ENCODE measurements around the gene YEATS4. TPM values are rescaled to one million over a fixed set of nuclear protein-coding genes. Genes with fewer than 3 reads are reported as not detected.

Gene YEATS4
- total RNA-seq, 4 donors from 2014 or later: 4.4 to 32.2 (median 7.9) TPM

DNA sequence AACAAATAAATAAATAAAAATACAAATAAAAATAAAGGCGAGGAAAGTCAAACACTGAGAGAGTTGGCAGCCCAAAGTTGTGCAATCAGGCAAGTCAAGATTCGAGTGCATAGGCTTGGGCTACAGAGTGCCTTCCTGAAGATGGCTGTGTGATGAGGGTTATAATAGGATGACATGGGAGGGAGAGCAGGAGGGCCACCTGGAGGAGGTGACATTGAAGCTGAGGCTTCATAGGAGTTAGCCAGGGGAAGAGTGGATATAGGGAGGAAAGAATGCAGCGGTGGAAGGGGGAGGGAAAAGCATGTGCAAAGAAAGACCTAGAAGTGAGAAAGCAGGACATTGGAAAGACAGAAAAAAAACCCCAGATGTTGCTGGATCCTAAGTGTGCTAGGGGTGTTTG, 53.1 kb downstream of the YEATS4 start:
- intact Hi-C loops (cut with DNase I; ENCODE audit: low total_unique reads) (no loop called here), in situ Hi-C loops (cut with MboI; ENCODE audit: low pct_ligation_motif_present in 1 of 4, low pct_unique_long_range_greater_than_20kb in 1 of 4, low sequenced_read_pairs in 3 of 4) (loop anchor here in 1 of 4 donors (10.0 kb wide), 1 partner anchor 152 kb away; no protein-coding TSS in a partner anchor)
- Histone ChIP-seq H3K27me3 (no peaks in the 10 kb centered on the region), H3K4me1 (peaks cover 0 to 7% (median 2%) of the 10 kb centered on the region in 4 donors), H3K36me3 (no peaks in the 10 kb centered on the region), H3K4me3 (no peak overlapping the region), H3K9me3 (no peaks in the 10 kb centered on the region), H3K27ac (no peak overlapping the region)
- WGBS, 2 donors (ENCODE audit: low coverage in 1 of 2): 73 to 88% methylated on average over 3 of the region's 3 CpGs
- TF ChIP-seq POLR2A (IDR thresholded peaks at IDR 0.05) (no peak), EP300 (IDR thresholded peaks at IDR 0.05; ENCODE audit: low read depth) (no peak), POLR2AphosphoS5 (IDR thresholded peaks at IDR 0.05) (no peak)
- TF ChIP-seq, protein P1, sequence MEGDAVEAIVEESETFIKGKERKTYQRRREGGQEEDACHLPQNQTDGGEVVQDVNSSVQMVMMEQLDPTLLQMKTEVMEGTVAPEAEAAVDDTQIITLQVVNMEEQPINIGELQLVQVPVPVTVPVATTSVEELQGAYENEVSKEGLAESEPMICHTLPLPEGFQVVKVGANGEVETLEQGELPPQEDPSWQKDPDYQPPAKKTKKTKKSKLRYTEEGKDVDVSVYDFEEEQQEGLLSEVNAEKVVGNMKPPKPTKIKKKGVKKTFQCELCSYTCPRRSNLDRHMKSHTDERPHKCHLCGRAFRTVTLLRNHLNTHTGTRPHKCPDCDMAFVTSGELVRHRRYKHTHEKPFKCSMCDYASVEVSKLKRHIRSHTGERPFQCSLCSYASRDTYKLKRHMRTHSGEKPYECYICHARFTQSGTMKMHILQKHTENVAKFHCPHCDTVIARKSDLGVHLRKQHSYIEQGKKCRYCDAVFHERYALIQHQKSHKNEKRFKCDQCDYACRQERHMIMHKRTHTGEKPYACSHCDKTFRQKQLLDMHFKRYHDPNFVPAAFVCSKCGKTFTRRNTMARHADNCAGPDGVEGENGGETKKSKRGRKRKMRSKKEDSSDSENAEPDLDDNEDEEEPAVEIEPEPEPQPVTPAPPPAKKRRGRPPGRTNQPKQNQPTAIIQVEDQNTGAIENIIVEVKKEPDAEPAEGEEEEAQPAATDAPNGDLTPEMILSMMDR (IDR thresholded peaks at IDR 0.05): no peak
- no peak for DNase-seq

DNA sequence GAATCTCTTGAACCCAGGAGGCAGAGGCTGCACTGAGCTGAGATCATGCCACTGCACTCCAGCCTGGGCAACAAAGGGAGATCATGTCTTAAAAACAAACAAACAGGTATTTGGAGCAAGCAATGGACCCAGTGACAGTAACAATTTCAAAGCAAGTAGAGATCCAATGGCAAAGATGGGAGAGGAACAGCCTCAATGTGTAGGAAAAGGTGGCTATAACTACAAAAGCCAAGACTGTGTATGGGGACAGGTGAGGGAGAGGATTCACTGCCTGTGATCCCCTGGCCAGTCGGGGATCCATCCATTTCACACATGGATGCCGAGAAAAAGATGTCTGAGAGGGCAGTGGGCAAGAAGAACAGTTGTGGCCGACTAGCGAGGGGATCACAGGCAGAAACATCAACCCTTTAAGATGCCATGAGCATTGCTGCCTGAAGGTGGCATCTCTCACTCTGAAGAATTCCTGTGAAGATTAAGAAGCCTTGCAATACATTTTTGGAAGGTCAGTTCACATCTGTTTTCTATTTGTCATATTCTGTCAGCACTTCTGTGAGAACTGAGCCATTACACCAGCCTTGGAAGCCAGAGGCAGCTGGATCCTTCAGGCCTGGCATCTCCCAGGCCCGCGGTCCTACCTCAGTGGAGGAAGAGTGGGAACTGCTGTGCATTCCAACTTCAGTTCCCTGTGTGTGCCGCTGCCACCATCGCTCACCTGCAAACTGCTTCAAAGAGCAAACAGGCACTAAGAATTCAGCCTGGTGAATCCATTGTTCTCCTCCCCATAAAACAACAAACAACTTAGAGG, 56.1 kb downstream of the YEATS4 start:
- no peak overlapping the region for H3K4me3 ChIP-seq
- intact Hi-C loops (cut with DNase I; ENCODE audit: low total_unique reads) (no loop called here), in situ Hi-C loops (cut with MboI; ENCODE audit: low pct_ligation_motif_present in 1 of 4, low pct_unique_long_range_greater_than_20kb in 1 of 4, low sequenced_read_pairs in 3 of 4) (loop anchor here in 1 of 4 donors (10.0 kb wide), 1 partner anchor 149 kb away; no protein-coding TSS in a partner anchor)
- no peaks in the 10 kb centered on the region for H3K27me3 ChIP-seq
- peak in 1 of 3 donors; percentile 26 for TF ChIP-seq POLR2AphosphoS5 (IDR thresholded peaks at IDR 0.05)
- no peak for TF ChIP-seq EP300 (IDR thresholded peaks at IDR 0.05; ENCODE audit: low read depth)
- TF ChIP-seq, protein P1 (IDR thresholded peaks at IDR 0.05): peak; percentile 61 to 79 (median 69)
- TF ChIP-seq POLR2A (IDR thresholded peaks at IDR 0.05): no peak
- H3K27ac ChIP-seq: no peak overlapping the region
- peaks cover 0 to 7% (median 2%) of the 10 kb centered on the region in 4 donors for H3K4me1 ChIP-seq
- WGBS, 2 donors (ENCODE audit: low coverage in 1 of 2): 34 to 49% methylated on average over 4 to 8 of the region's 8 CpGs
- DNase-seq: peak; percentile 42
- no peaks in the 10 kb centered on the region for H3K36me3 ChIP-seq
- H3K9me3 ChIP-seq: no peaks in the 10 kb centered on the region

DNA sequence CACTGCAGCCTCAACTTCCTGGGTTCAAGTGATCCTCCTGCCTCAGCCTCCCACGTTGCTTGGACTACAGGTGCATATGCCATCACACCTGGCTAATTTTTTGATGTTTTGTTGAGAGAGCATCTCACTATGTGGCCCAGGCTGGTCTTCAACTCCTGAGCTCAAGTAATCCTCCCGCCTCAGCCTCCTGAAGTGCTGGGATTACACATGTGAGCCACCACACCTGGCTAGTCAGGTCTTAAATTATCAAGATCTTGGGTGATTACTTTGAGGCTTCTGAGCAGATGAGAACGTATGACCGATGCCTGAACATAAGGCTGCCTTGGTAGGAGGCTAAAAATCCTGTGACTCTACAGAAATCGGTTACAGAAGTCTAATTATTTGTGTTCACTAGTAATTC, 57.7 kb downstream of the YEATS4 start:
- Histone ChIP-seq H3K9me3 (no peaks in the 10 kb centered on the region), H3K27ac (peak overlapping the region in 1 of 4 donors; percentile 33), H3K4me3 (no peak overlapping the region), H3K27me3 (no peaks in the 10 kb centered on the region), H3K4me1 (peaks cover 0 to 7% (median 2%) of the 10 kb centered on the region in 4 donors), H3K36me3 (no peaks in the 10 kb centered on the region)
- no peak for DNase-seq
- WGBS, 2 donors (ENCODE audit: low coverage in 1 of 2): 39 to 68% methylated on average over 2 to 5 of the region's 5 CpGs
- TF ChIP-seq, protein P1 (IDR thresholded peaks at IDR 0.05): no peak
- TF ChIP-seq POLR2A (IDR thresholded peaks at IDR 0.05) (no peak), EP300 (IDR thresholded peaks at IDR 0.05; ENCODE audit: low read depth) (no peak), POLR2AphosphoS5 (IDR thresholded peaks at IDR 0.05) (no peak)
- intact Hi-C loops (cut with DNase I; ENCODE audit: low total_unique reads): no loop called here
- in situ Hi-C loops (cut with MboI; ENCODE audit: low pct_ligation_motif_present in 1 of 4, low pct_unique_long_range_greater_than_20kb in 1 of 4, low sequenced_read_pairs in 3 of 4): loop anchor here in 1 of 4 donors (10.0 kb wide), 1 partner anchor 148 kb away; no protein-coding TSS in a partner anchor

DNA sequence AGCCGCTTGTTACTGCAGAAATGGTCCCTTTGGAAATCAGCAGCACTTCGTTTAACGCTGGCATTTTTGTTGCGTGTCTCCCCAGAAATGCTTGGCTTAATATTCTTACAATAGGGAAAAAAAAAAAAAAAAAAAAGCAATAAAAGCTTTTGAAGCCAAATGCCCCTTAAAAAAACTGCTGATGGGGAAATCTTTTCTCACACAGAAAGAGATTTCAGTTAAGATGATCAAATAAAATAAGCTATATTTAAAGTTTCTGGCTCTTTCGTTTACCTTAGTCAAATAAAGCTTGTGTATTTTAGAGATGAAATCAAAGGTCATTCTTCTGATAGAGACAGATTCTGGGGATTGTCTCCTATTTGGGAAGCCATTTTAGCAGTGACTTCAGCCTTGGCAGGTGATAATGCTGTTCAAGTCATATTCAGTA, 58.2 kb downstream of the YEATS4 start:
- WGBS, 2 donors (ENCODE audit: low coverage in 1 of 2): 56 to 62% methylated on average over 5 of the region's 5 CpGs
- Histone ChIP-seq H3K4me1 (peaks cover 0 to 7% (median 2%) of the 10 kb centered on the region in 4 donors), H3K27ac (peak overlapping the region in 1 of 4 donors; percentile 33), H3K27me3 (no peaks in the 10 kb centered on the region), H3K36me3 (no peaks in the 10 kb centered on the region), H3K9me3 (no peaks in the 10 kb centered on the region), H3K4me3 (no peak overlapping the region)
- in situ Hi-C loops (cut with MboI; ENCODE audit: low pct_ligation_motif_present in 1 of 4, low pct_unique_long_range_greater_than_20kb in 1 of 4, low sequenced_read_pairs in 3 of 4): loop anchor here in 1 of 4 donors (10.0 kb wide), 1 partner anchor 147 kb away; no protein-coding TSS in a partner anchor
- TF ChIP-seq POLR2A (IDR thresholded peaks at IDR 0.05): no peak
- TF ChIP-seq EP300 (IDR thresholded peaks at IDR 0.05; ENCODE audit: low read depth): no peak
- TF ChIP-seq, protein P1 (IDR thresholded peaks at IDR 0.05): no peak
- no peak for TF ChIP-seq POLR2AphosphoS5 (IDR thresholded peaks at IDR 0.05)
- intact Hi-C loops (cut with DNase I; ENCODE audit: low total_unique reads): no loop called here
- DNase-seq: no peak

Measured in transverse colon (tissue), 4 donors.